Coronary artery (tissue), 2 donors: ENCODE measurements around the gene PPM1N.

Experiments used
- DNase-seq: peaks from one replicate; pipeline ENCODE4 v3.0.0-alpha.2; 2017; ENCODE audit warnings: low spot score
- H3K27ac ChIP-seq, 2 donors: fragments of 200-600 bp; sonication (generic); one replicate each; pipeline ENCODE4 v1.5.1; 2016 to 2019
- H3K4me3 ChIP-seq: fragments of 200-600 bp; sonication (generic); 2 replicates; pipeline ENCODE4 v1.5.1; 2016; ENCODE audit warnings: mild to moderate bottlenecking, moderate library complexity
- TF ChIP-seq, protein P1 (sequence below): fragments of 200-600 bp; sonication (generic); IDR thresholded peaks from one replicate; pipeline ENCODE4 v1.5.1; 2019; ENCODE audit warnings: antibody characterized with exemption

Gene PPM1N

DNA sequence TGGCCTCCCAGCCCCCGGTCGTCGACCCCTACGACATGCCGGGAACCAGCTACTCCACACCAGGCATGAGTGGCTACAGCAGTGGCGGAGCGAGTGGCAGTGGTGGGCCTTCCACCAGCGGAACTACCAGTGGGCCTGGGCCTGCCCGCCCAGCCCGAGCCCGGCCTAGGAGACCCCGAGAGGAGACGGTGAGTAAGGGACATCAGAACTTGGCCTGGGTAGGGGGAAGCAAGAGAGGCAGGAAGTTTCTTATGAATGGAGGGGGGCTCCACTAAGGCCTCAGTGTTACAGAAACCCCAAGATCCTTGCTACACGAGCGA is 27.5 kb upstream of the PPM1N start:
- H3K4me3 ChIP-seq = no peak overlapping the region
- H3K27ac ChIP-seq = no peak overlapping the region
- TF ChIP-seq, protein P1, sequence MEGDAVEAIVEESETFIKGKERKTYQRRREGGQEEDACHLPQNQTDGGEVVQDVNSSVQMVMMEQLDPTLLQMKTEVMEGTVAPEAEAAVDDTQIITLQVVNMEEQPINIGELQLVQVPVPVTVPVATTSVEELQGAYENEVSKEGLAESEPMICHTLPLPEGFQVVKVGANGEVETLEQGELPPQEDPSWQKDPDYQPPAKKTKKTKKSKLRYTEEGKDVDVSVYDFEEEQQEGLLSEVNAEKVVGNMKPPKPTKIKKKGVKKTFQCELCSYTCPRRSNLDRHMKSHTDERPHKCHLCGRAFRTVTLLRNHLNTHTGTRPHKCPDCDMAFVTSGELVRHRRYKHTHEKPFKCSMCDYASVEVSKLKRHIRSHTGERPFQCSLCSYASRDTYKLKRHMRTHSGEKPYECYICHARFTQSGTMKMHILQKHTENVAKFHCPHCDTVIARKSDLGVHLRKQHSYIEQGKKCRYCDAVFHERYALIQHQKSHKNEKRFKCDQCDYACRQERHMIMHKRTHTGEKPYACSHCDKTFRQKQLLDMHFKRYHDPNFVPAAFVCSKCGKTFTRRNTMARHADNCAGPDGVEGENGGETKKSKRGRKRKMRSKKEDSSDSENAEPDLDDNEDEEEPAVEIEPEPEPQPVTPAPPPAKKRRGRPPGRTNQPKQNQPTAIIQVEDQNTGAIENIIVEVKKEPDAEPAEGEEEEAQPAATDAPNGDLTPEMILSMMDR = no peak
- DNase-seq = no peak

DNA sequence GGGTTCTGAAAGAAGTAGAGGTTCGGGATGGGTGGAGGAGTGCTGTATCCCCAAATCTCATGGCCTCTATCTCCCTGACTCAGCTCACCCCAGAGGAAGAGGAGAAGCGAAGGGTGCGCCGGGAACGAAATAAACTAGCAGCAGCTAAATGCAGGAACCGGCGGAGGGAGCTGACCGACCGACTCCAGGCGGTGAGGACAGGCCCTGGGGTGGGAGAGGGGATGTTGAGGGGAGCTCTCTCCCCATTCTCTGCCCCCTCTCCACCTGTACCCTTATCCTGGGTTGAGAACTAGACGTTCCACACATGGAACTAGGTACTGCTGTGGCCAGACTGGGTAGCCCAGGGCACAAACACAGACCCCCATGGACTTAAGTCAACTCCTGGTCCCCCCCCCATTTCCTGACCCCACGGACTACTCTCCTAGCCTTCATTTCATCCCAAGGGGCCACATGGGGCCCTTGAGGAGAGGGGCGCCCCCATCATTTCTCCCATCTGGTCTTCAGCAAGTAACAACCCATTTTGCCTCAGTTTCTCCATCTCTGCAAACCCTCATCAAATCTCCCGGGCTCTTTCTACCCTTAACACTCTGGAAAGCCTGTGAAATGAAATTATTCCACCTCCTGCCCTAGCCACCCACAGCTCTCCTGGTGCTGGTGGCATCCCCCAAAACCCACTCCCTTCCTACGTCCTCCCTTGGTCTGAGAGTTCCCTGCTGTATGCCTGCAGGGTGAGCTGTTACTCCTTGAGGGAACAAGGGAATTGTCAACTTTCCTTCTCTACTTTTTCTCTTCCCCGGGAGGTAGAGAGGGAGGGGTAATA is 26.9 kb upstream of the PPM1N start:
- TF ChIP-seq, protein P1 = no peak
- Histone ChIP-seq H3K4me3 (no peak overlapping the region), H3K27ac (no peak overlapping the region)
- no peak for DNase-seq

DNA sequence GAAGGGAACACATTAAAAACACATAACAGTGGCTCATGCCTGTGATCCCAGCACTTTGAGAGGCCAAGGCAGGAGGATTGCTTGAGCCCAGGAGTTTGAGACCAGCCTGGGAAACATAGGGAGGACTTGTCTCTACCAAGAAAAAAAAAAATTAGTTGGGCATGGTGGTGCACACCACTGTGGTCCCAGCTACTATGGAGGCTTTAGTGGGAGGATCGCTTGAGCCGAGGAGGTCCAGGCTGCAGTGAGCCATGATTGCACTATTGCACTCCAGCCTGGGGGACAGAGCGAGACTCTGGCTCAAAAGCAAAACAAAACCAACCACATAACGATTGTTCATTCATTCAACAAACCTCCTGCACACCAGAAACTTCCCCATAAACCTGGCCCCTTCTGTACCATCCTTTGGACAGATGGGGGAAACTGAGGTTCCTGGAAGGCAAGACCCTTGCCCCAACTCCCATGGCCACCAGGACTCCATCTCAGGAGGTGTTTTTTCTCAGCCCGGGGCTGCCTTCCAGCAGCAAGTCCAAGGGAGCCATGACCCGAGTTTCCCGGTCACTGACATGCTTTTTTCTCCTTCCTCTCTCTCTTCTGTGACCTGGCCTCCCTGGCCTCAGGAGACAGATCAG is 26.2 kb upstream of the PPM1N start:
- TF ChIP-seq, protein P1 = no peak
- H3K4me3 ChIP-seq = peak overlapping the region; percentile 36
- no peak overlapping the region for H3K27ac ChIP-seq
- DNase-seq = no peak

GRCh38 chr19:45472563-45473366 is 25.5 kb upstream of the PPM1N start:
- Histone ChIP-seq H3K4me3 (peak overlapping the region; percentile 36), H3K27ac (no peak overlapping the region)
- no peak for DNase-seq
- TF ChIP-seq, protein P1 = no peak

- no peak overlapping the region for H3K27ac ChIP-seq
- DNase-seq = no peak
- TF ChIP-seq, protein P1 = no peak
- peak overlapping the region; percentile 36 for H3K4me3 ChIP-seq
These were observed 24.9 kb upstream of the PPM1N start for GRCh38 chr19:45473367-45473681.

GRCh38 chr19:45473682-45474605 is 24.3 kb upstream of the PPM1N start:
- Histone ChIP-seq H3K27ac (no peak overlapping the region), H3K4me3 (no peak overlapping the region)
- DNase-seq = no peak
- TF ChIP-seq, protein P1 = no peak
